HG02943 (cell line): ENCODE data around the gene IL20RB.

Experiments
- ATAC-seq: cut with Tn5 transposase; IDR thresholded peaks from one replicate; pipeline ENCODE4 v1.9.1; 2021; ENCODE audit warnings: mild to moderate bottlenecking, low read depth, moderate library complexity; ENCODE audit not compliant: unreplicated experiment

The IL20RB gene, protein sequence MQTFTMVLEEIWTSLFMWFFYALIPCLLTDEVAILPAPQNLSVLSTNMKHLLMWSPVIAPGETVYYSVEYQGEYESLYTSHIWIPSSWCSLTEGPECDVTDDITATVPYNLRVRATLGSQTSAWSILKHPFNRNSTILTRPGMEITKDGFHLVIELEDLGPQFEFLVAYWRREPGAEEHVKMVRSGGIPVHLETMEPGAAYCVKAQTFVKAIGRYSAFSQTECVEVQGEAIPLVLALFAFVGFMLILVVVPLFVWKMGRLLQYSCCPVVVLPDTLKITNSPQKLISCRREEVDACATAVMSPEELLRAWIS

DNA sequence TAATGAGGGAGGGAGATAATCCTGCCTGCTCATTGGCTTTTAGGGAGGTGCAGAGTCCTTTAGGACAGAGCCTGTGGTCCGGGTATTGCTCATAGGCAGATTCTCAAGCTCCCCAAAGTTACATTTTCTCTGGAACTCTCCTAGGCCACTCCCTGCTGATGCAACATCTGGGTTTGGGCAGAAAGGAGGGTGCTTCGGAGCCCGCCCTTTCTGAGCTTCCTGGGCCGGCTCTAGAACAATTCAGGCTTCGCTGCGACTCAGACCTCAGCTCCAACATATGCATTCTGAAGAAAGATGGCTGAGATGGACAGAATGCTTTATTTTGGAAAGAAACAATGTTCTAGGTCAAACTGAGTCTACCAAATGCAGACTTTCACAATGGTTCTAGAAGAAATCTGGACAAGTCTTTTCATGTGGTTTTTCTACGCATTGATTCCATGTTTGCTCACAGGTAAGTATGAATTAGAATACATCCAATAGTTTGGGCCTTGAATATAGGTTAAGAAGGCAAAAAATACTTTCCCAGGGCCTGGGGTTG, at the start of gene IL20RB:
TSS of gene IL20RB (plus strand) at position 233 of the 538 bp plus-strand sequence. CDS start at position 364, 131 bp downstream.
- no peak for ATAC-seq

DNA sequence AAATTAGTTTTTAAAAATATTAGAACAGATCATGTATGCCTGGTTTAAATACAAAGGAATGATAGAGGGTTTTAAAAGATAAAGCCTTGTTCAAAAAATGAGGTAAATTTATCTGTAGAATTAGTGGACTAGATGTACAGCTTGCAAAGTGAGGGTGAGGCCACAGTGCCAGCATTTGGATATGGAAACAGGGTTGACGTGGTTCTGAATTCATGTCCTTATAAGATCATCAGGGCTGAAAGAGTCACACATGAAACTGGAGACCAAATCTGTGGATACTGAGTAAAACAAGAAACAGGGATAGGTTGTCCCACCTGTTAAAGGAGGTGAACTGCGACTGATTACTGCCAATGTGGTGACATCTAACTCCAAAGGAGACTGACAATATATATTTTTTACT, 49.5 kb upstream of the IL20RB start:
- no peak for ATAC-seq

DNA sequence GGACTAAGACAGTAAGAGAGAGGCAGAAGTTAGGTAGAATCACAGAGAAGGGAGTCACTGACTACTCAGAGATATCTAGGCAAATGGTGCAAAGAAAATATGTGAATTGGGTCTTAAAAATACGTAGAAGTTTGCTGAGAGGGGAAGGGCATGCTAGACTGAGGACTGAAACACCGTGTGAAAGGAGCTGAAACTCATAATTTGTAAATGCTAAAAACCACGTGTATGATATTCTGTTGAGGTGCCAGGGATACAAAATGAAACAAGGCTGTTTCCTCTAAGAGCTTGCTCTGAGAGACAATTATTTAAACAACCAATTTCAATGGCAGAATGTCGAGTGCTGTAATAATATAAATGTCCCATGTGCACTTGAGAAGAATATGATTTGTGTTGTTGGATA, 48.6 kb upstream of the IL20RB start:
- ATAC-seq: no peak

DNA sequence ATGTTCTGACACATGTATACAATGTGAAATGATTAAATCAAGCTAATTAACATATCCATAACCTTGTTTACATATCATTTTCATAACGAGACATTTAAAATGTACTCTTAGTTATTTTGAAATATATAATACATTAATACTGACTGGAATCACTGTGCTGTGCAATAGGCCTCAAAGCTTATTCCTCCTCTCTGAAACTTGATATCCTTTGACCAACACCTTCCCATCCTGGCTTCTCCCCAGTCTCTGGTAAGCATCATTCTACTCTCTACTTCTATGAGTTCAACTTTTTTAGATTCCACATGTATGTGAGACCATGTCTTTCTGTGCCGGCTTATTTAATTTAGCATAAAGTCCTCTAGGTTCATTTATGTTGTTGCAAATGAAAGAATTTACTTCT, 47.1 kb upstream of the IL20RB start:
- ATAC-seq: no peak

DNA sequence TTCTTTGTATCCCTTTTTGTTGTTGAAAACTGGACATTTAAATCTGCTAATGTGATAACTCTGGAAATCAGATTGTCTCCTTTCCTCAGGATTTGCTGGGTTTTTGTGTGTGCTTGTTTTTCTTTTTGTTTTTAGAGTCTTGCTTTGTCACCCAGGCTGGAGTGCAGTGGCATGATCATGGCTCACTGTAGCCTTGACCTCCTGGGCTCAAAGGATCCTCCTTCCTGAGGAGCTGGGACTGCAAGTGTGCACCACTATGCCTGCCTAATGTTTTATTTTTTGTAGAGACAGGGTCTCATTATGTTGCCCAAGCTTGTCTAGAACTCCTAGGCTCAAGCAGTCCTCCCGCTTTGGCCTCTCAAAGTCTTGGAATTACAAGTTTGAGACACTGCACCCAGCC, 44.6 kb upstream of the IL20RB start:
- ATAC-seq: no peak

DNA sequence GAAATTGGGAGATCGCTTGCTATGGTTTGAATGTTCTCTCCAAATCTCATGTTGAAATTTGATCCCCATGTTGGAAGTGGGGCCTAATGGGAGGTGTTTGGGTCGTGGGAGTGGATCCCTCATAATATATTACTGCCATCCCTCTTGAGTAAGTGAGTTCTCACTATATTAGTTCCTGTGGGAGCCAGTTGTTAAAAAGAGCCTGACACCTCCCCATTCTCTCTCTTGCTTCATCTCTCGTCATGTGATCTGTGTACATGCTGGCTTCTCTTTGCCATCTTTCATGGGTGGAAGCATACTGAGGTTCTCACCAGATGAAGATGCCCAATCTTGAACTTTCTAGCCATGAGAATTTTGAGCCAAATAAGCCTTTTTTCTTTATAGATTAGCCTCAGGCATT, 43.0 kb upstream of the IL20RB start:
- no peak for ATAC-seq

DNA sequence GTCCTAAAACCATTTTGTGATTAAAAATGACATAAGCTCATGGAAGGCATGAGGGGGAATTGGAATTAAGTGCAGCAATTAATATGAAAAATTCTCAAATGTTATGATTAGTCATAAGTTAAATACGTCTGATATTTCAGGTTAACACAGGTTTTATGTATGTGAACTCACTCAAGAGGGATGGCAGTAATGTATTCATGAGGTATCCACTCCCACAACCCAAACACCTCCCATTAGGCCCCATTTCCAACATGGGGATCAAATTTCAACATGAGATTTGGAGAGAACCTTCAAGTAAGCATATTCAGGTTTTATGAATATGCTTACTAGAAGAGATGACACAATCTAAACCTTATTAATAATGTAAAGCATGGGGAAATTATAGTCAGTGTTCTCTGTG, 41.6 kb upstream of the IL20RB start:
- ATAC-seq: no peak

DNA sequence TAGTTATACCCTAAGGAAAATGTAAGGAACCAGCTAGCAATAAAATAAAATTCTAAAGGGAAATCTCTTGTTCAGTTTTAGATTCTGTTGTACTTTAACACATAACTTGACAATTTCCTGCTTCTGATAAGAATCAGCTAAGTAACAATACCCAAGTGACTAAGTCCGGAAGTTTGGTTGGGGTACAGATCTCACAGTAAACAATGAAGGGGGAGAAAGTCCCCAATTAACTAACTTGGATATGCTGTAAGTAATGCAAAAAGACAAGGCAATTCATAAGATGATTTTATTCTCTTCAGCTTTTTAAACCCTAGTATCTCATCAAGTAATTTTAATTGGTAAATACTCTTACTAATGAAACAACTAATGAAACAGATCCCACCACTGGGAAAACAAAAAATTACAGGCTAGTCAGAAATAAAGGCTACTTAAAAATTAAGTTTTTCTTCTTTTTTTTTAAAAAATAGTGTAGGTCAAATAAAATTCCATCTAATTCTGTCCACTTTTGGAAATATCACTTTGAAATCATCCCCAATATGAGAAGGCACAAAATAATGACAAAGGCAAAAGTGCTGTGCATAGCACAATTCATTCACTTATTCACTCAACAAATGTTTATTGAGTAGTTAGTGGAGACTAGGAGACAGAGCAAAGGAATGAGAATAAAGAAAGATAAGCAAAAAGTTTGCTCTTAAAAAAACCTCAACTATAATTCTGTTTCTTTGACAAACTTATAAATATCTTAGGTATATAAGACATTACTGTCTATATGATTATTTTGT, 37.8 kb upstream of the IL20RB start:
- ATAC-seq: no peak

DNA sequence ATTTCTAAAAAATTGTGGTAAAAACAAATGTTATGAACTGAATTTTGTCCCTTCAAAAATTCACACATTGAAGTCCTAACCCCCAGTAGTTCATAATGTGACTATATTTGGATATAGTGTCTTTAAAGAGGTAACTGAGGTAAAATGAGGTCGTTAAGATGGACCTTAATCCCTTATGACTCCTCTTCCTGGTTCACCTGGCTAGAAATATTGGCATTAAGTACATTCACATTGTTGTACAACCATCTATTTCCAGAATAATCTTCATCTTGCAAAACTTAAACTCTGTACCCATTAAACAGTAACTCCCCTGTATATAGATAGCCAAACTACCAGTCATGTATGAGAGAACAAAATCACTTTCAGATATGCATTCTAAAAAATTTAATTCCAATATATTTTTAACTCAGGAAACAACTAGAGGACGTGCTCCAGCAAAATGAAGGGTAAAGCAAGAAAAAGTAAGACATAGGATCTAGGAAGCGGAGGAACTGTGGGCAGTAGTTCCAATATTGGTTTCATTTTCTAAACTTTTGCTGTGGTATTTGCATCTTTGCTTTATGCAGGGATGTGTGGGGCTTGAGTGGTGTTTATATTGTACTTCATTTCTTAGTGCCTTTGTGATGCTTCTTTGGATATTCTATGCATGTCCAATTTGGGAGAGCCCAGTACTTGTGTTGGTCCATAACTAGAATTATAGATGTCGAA, 36.7 kb upstream of the IL20RB start:
- ATAC-seq: no peak

DNA sequence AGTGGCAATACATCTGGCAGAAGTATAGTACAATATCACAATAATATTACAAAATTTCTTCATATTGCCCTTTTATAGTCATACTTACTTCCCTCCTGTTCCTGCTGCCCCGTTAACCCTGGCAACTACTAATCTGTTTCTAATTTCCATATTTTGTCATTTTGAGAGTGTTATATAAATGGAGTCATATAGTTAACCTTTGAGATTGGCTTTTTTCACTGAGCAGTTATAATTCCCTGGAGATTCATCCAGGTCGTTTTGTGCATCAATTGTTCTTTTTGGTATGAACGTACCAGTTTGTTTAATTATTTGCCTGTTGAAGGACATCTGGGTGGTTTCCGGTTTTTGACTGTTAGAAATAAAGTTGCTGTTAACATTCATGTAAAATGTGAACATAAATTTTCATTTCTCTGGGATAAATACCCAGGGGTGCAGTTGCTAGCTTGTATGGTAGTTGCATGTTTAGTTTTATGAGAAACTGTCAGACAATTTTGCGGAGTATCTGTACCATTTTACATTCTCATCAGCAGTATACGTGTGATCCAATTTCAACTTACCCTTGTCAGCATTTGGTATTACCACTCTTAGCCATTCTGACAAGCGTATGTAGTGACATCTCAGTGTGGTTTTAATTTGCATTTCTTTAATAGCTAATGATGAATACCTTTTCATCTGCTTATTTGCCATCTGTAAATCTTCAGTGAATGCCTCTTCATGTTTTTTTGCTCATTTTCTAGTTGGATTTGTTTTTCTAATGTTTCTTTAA, 32.2 kb upstream of the IL20RB start:
- ATAC-seq: peak; percentile 64

DNA sequence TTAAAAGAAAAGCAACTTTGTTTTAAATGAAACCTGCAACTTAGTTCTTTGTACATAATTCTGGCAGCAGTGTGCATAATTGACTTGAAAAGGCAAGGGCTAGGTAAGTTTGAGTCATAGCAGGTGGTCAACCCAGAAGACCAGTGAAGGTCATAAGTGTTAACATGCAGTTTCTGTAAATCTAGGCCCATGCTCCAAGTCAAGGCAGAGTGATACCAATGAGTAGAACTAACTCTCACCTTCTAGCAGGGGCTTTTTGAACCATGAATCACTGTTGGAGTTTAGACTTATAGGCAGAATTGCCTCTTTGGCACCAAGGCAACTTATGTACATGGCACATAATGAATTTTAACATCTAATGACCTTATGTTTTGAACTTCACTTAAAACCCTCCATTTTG, 29.5 kb upstream of the IL20RB start:
- ATAC-seq: no peak

DNA sequence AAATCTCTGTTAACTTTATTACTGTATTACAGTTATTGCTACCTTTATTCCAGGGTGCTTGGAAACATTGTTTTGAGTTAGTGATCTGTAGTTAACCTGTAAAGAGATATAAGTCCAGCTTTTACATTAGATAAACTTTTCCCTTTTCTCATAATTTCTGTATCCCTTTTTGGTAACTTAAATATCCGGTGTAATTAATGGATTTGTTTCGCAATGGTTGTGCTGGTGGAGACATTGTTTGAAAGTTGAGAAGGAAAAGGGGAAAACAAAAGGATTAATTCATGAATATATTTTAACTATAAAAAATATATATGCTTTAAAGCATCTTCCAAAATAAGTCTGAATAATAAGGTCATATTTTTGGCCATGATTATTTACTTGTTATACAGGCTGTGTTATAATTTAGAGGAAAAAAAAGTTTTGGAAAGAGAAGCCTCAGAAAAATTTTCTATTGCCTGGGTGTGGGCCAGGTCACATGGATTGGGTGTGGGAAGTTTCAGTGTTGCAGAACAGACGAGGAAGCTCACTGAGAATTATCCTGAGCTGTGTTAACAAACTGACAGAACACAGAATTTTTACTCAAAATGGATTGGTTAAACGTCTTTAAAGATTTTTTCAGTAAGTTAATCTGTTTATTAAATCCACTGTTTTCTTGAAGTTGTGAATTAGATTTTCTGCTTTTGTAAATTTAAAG, 27.7 kb upstream of the IL20RB start:
- no peak for ATAC-seq

DNA sequence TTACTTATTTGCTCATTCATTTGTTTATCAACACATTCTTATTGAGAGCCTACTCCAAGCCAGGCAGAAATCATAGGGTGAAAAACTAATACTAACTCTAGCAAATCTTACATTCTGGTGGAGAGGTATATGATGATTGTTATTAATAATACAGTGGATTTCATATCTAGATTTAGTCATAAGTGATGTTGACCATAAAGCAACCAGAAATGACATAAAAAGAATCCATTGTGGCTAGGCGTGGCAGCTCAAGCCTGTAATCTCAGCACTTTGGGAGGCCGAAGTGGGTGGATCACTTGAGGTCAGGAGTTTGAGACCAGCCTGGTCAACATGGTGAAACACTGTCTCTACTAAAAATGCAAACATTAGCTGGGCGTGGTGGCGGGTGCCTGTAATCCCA, 26.2 kb upstream of the IL20RB start:
- no peak for ATAC-seq

DNA sequence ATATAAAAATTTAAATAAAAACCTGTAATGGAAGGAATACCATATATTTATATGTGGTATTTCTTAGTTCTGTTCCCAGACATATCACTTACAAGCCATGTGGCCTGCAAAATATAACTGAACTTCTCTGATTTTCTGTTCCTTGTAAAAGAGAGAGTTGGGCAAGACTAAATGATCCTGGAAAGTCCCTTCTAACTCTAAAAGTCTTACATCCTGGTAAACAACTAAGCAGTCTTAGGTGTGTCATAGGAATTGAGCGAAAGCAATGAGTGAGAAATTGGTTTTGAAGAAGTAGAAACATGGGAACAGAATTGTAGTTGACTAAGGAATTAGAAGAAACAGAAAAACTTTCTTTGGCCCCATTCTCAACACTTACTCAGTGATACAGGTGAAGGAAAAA, 25.3 kb upstream of the IL20RB start:
- ATAC-seq: no peak

DNA sequence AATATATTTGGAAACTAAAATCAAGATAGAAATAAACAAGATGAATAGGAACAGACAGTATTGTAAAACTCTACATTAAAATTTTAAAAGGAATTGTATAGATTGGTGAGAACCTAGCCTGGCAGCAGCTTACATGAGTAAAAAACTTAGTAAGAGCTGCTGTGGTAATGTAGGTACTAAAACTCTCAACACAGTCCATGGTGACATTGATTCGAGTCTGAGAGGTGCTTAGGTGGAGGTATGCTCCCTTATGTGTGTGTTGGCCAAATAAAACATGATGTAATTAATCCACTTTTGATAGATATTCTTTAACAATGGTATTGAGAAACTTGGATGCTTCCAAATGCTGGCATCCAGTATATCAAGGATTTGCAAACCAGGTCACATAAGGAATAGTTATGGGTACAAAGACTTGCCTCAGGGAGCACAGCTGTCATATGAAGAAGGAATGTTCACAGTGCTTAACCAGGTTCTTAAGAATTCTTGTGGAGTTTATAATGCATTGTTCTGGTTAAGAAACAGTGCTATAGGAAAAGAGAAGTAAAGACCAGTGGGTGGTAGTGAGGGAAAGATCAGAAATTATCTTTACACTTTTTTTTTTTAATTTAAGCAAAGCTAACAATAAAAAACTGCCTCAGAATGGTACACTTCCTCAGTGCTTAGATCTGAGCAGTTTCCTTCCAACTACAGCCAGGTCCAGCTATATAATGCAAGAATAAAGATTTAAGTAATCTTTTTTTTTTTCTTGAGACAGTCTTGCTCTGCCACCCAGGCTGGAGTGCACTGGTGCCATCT, 24.6 kb upstream of the IL20RB start:
- ATAC-seq: no peak

DNA sequence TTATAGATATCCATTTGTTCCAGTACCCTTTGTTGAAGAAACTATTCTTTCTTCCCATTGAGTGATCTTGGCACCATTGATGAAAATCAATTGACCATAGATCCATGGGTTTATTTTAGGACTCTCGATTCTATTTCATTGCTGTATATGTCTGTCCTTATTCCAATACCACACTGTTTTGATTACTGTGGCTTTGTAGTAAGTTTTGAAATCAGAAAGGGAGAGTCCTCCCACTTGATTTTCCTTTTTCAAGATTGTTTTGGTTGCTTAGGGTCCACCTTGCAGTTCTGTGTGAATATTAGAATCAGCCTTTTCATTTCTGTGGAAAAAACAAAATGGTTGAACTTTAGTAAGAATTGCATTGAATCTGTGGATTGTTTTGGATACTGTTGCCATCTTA, 20.6 kb upstream of the IL20RB start:
- no peak for ATAC-seq

DNA sequence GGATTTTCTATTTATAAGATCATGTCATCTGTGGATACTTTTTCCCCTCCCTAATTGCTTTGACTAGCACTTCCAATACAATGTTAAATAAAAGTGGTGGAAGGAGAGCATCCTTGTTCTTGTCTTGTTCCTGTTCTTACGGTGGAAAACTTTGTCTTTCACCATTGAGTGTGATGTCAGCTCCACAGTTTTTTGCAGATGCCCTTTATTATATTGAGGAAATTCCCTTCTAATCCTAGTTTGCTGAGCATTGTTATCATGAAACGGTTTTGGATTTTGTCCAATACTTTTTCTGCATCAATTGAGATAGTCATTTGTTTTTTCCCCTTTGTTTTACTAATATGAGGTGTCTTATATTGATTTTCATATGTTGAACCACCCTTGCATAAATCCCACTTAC, 19.9 kb upstream of the IL20RB start:
- ATAC-seq: no peak

DNA sequence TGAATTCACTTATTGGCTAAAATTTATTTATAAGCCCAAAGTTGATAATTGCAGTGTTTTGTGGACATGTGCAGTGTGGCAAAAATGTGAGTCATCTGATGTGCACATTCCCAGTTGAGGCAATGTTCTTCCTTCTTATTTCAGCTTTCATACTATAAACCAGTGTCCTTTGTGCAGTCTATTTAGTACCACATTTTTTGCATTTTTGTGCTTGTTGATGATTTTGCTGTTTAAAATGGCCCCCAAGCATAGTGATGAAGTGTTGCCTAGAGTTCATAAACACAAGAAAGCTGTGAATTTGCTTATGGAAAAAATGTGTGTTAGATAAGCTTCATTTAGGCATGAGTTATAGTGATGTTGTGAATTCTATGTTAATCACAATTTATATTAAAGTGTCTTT, 19.4 kb upstream of the IL20RB start:
- ATAC-seq: no peak

DNA sequence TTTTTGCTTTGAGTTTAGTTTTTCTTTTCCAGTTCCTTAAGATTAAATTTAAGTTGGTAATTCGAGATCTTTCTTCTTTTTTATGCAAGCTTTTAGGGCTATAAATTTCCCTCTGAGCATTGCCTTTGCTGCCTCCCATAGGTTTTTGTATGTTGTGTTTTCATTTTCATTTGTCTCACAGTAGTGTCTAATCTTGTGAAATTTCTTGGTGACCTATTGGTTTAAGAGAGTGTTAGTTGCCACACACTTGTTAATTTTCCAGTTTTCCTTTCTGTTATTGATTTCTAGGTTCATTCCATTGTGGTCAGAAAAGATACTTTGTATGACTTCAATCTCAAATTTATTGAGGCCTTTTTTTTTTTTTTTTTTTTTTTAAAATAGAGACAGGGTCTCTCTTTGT, 18.3 kb upstream of the IL20RB start:
- no peak for ATAC-seq
